ENCODE data around the gene GRK1.

Gene GRK1

DNA sequence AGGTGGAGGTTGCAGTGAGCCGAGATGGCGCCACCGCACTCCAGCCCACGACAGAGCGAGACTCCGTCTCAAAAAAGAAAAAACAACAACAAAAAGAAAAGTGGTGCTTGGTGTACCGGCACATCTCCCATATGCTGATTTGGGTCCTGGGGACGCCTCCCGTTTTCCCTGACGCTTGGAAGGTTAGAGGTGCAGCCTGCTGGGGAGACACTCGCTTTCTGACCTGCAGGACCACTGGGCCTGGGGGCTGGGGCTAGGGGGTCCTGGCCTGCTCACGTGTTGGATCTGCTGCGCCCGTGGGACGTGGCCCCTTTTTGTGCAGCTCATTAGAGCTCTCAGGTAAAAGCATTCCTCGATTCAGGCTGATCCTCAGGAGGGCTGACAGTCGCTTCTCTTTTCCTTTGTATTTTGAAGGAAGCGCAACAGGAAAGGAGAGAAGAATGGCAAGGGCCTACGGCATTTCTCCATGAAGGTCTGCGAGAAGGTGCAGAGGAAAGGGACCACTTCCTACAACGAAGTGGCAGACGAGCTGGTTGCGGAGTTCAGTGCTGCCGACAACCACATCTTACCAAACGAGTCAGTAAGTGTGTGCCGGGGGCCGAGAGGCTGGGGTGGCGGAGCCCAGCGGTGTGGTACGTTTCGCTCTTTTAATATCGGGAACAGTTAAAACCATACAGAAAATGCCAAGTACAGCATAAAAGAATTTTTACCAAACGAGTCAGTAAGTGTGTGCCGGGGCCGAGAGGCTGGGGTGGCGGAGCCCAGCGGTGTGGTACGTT lies 34.1 kb upstream of the GRK1 start:
- no peak for DNase-seq

DNA sequence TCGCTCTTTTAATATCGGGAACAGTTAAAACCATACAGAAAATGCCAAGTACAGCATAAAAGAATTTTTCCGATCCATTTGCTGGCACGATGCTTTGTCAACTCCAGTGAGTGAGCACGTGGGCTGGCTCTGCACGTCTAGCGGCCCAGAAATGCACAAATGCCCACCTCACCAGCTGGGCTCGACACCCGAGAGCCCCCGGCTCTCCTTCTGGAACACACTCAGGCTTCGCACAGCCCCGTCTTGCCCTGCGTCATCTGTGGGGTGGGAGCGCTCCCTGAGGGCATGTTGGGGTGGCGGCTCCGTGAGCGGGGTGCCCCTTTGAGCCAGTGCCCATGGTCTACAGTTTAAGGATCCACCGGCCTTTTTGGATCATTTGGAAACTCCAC lies 33.5 kb upstream of the GRK1 start:
- no peak for DNase-seq

DNA sequence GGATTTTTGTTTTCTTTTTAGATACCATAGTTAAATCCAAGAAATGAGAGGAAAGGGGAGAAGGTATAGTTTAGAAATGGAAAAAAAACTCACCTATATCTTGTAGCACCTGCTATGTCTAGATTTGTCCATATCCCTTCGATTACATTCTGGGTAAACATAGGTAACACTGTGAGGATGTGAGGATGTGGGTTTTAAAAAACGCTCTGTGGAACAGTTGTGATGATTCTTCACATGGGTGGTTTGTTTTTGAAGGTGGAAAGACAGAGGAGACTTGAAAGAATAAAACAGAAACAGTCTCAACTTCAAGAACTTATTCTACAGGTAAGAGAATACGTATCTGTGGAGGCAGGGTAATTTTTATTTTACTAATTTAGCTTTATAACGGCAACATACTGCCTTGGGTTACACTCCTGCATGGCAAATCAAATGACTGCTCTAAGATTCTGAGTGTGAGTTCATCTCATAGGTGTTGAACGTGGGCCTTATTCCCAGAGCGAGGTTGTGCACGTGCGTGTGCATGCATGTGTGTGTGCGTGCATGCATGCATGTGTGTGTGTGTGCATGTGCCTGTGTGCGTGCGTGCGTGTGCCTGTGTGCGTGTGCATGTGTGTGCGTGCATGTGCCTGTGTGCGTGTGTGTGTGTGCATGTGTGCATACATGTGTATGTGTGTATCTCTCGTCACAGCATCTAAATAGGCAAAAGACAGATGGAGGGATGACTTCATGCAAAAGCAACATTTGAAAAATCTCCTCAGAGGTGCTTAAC lies 32.6 kb upstream of the GRK1 start:
- no peak for DNase-seq

DNA sequence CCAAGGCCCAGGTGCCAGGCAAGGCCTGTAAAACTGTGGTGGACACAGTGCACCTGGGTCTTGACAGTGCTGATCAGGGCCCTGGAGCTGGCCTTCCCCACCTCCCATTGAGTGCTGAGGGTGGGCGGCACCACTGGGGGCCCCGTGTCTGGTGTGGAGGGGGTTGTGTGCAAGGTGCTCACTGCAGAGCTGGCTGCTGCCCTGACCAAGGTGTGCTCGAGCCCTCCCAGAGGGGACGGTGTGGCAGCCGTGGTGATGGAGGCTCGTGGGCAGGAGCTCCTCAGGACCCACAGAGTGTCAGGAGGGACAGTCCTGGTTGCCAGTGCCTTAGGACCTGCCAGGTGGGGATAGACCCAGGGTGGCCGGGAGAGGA lies 32.0 kb upstream of the GRK1 start:
- no peak for DNase-seq

DNA sequence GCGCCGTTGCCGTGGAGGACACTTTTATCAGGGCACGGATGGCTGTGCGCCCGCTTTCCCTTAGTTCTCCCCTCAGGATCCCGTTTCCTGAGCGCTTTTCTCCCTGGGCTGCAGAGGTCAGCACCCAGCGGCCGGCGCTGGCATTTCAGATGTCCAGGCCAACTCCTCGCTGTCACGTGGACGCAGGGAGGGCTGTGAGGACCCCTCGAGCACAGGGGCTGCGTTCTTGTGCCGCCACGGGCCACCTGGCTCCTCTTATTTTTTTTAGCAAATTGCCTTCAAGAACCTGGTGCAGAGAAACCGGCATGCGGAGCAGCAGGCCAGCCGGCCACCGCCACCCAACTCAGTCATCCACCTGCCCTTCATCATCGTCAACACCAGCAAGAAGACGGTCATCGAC lies 31.3 kb upstream of the GRK1 start:
- DNase-seq = no peak

DNA sequence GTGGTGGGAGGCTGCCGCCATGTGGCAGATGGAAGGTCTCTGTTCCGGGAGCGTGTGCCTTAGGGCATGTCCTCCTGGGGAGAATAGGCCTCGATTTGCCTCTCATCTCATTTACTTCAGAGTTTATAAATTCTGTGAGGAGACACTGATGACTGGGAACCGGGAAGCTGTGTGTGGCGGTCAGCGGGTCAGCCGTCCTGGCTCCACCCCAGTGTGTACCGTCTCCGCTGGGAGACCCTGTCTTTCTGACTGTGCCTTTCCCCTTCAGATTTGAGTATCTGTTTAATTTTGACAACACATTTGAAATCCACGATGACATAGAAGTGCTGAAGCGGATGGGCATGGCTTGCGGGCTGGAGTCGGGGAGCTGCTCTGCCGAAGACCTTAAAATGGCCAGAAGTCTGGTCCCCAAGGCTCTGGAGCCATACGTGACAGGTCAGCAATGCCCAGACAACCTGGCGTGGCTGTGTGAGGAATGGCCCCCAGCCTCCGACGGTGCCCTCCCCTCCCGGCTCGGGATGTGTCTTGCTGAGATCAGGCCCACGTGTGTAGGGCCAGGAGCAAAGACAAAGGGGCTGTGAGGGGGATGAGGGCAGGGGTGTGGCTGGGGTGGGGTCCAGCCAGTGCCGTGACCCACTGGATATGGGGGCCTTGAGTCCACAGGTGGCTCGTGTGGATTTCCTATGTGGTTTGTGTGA lies 30.6 kb upstream of the GRK1 start:
- DNase-seq = no peak

DNA sequence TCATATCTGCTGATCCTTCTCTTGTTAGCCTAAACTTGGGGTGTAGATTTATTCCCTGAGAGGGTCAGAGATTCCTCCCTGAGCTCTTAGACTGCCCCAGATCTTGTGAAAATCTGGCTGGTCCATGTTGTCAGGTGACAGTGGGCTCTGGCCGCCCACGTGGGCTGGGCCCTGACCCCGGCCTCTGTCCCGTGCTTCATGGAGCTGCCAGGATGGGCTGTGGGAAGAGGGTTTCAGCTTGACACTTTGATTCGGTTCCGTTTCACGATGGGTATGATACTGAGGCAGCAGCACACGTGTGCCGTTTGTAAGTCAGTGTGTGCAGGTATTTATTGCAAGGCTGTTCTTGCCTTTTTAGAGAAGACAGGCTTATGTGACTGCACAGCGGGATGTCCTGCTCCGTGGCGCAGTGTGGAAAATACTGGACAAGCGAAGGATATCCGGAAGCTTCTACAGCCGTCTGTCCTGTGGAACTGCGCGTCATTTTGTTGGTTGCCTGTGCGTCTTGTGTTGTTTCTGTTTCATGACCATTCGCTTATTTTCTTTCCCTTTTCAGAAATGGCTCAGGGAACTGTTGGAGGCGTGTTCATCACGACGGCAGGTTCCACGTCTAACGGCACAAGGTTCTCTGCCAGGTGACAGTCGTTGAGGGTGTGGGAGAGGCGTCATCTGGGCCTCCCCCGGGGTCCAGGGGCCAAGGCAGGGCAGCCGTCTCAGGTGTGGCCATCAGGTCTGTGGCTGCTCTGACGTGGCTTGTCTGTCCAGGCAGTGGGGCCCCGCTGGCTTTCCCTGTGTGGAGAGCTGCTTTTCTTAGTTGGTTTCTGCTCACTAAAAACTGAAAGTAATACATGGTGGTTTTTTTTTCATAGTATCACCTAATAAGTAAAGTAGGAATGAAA lies 29.5 kb upstream of the GRK1 start:
- no peak for DNase-seq

DNA sequence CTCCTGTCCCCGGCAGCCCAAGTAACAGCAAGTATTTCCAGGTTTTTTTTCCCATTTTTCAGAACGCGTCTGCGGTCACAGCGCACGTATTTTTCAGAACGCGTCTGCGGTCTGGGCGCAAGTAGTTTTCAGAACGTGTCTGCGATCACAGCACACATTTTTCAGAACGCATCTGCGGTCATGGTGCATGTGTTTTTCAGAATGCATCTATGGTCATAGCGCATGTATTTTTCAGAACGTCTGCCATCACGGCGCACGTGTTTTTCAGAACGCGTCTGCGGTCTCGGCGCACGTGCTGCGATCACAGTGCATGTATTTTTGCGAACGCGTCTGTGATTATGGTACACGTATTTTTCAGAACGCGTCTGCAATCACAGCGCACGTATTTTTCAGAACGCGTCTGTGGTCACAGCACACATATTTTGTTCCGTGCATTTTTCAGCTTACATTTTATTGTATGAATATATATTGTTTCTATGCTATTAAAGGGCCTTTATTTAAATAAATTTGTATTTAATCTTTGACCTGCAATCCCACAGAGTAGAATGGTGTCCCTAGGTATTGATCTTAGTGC lies 28.8 kb upstream of the GRK1 start:
- no peak for DNase-seq

DNA sequence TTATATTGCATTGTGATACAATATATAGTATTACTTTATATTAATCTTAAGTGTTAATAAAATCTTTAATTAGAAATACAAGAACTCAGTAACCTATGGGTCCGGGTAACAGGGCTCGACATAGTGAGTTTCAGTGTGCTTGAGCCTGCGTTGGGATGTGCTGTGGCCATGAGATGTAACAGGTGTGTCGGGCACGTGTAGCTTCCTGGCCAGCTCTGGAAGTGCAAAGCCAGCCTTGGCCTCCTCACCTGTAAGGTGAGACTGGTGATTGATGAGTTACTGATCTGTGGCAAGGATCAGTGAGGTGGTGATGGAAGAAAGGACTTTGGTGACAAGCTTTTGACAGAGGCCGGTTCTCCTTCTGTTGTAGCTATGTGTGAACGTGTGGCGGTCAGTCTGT lies 28.2 kb upstream of the GRK1 start:
- DNase-seq = no peak

DNA sequence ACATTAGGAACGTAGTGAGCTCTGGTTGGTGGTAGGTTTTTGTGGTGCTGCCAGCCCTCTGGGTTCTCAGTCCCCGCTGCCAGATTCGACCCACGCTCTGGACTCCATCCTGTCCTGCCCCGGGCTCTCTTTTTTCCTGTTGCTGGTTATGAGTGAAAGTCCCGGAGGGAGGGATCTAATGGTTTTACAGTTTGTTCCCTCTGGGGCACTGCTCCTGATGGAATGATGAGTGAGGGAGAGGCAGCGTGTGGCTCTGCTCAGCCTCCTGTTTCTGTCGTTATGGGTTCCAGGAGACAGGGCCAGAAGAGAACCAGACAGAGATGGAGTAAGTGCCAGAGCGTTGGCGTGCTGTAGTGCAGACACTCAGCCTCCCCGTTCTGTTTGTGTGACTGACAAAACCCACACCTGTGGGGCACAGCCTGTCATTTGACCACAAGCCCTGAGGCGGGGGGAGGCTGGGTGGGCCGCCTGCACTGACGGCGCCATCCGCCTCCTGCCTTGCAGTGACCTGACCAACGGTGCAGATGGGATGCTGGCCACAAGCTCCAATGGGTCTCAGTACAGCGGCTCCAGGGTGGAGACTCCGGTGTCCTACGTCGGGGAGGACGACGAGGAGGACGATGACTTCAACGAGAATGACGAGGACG lies 27.3 kb upstream of the GRK1 start:
- no peak for DNase-seq

DNA sequence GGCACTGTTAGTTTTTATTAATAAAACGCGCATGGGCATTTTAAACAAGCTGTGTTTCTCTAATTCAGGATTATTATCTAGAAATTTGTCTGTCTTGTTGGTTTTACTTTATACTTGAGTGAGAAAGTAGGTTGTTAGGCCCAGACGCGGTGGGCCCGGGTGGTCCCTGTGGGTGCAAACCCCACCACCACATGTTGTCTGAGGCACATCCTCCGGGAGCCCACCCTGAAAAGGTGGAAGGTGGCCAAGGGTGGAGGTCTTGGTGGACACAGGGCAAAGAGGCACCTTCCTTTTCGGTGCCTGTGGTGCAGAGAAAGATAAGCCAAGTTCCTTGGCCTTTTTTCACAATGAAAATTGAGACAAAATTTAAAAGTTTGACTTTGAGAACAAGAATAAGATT lies 25.6 kb upstream of the GRK1 start:
- no peak for DNase-seq

DNA sequence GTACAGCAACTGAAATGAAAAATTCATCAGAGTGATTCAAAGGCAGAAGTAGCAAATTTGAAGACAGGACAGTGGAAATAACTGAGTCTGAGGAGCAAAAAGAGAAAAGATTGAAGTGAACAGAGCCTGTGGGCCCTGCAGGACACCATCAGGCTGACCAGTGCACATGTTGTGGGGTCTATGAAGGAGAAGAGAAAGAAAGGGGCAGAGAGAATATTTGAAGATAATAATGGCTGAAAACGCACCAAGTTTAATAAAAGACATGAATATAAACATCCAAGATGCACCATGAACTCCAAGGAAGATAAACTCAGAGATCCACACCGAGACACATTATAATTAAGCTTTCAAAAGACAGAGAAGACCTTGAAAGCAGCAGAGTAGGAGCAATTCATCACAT lies 24.5 kb upstream of the GRK1 start:
- DNase-seq = no peak

DNA sequence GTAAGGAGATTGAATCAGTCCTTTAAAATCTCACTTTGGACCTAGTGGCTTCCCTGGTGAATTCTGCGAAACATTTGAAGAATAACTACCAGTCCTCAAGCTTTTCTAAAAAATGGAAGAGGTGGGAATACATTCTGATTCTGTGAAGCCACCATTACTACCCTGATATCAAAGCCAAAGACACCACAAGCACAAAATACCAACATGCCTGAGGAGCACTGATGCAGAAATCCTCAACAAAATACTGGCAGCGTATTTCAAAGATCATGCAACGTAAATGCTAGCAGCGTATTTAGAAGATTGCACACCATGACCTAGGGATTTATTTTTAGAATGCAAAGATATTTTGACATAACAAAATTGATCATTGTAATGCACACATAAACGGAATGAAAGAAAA lies 23.4 kb upstream of the GRK1 start:
- DNase-seq = no peak

DNA sequence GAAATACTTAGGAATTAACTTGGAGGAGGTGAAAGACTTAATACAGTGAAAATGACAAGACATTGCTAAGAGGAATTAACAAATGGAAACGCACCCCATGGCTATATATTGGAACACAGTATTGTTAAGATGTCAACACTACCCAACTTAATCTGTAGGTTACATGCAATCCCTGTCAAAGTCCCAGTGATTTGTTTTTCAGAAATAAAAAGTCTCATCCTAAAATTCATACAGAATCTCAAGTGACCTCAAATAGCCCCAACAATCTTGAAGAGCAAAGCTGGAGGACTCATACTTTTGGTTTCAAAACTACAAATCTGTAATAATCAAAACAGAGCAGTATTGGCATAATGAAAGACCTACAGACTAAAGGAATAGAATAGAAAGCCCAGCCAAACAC lies 22.2 kb upstream of the GRK1 start:
- DNase-seq = no peak

DNA sequence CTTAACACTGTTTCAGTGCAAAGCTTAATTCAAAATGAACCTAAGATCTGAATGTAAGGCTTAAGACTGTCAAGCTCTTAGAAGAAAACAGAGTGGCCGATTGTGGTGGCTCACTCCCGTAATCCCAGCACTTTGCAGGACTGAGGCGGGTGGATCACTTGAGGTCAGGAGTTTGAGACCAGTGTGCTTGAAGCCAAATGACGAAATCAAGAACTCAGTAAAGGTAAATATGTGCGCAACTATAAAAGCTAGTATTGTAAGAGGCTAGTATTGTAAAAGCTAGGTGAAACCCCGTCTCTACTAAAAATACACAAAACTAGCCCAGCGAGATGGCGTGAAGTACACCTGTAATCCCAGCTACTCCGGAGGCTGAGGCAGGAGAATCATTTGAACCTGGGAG lies 21.7 kb upstream of the GRK1 start:
- DNase-seq = no peak

DNA sequence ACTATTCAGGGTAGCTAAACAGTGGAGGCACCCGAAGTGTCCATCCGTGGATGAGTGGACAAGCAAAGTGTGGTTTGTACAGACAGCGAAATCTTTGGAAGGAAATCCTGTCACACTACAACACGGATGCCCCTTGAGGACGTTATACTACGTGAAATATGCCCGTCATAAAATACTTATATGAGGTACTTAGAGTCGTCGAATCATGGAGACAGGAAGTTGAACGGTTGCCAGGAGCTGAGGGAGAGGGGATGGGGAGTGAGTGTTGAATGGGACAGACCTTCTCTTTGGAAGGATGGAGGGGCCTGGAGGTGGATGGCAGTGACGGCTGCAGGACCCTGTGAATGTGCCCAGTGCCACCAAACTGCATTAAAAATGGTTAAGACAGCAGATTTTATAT lies 20.6 kb upstream of the GRK1 start:
- no peak for DNase-seq

DNA sequence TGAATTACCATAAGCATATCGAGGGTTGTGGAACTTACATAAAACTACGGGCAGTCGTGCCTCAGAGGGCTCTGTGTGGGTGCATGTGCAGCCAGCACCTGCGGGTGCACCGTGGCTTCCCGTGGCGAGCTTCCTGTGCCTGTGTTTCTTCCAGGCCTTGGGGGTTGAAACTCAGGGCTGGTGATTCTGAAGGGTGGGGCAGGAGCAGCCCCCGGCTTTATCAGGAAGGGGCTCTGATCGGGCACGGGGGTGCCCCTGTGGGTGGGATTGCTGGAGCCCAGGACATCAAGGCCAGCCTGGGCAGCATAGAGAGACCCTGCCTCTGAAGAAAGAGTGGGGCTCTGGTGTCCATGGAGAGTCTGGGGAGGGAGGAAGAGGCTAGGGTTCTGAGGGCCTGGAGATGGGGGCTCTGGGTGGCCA lies 20.1 kb upstream of the GRK1 start:
- no peak for DNase-seq

DNA sequence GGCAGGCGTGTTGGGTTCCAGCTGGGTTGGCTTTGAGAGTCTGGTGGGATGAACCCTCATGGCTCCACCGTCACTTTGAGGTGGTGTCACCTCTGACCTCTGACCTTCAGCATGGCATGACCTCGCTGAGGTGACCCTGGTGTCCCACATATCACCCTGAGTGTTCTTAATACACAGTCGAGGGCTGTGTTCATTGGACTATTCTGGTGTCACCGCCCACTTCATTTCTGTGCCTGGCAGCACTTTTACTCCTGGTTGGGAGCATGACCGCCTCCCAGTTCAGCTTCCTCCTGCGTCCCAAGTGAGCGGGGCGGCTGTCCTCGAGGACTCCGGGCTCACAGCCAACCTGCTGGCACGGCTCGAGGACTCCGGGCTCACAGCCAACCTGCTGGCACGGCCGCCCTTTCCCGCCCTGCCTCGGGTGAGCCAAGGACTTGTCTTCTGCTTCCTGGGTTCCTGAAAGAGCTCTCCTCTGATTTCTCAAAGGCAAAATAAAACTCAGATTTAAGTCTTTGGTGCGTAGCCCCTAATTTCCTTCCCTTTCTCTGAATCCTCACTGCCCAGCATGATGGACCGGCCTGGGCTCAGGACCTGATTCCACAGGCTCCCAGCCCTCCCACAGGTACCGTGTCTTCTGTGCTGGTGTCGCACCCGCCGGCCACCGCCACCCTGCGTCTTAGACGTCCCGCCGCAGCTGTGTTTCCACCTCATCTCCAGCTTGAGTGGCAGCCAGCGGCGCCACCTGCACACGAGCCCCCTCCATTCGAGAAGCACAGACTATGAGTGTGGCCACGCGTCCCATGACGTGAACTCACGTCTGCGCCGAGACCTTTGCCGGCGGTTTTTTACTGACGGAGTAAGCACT lies 19.4 kb upstream of the GRK1 start:
- peak; percentile 33 to 94 (median 82) for DNase-seq

DNA sequence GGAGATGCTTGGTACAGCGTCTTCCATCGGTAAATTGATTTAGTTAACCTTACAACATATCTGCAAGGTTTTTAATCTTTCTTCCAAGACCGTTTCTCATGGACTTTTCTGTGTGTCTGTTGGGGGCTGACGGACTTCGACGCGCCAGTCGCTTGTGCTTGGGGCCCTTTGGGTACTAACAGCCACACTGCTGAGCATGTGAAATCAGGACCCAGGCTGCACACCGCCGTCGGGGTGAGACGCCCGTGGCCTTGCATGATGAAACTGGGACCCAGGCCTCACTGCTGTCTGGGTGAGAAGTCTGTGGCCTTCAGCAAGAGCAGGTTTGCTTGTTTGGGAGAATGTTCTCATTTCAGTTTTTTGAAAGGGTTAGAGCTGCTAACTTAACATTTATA lies 18.8 kb upstream of the GRK1 start:
- DNase-seq = no peak

DNA sequence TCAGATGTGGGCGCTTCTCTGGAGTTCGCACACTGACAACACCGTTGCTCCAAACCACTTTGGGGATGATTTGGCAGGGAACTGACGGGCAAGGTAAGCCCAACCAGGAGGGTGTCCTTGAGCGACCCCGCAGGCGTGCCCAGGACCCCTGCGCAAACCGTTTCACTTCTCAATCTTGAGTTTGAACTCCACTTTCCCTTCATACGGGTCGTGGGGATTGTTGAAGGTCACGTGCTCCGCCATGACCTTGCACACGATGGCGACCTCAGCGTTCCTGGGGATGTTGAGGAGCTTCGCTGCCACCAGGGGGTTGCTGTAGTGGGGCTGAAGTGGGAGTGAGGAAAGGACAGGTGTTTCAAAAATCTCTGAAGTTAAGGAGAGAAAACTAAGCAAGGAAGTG lies 17.8 kb upstream of the GRK1 start:
- DNase-seq = no peak
